ENCODE results near the gene CTSC. TPM values are rescaled to one million over a fixed set of nuclear protein-coding genes. Genes with fewer than 3 reads are reported as not detected.
A peak's percentile ranks its signal among the peaks of the same experiment; 100 is the strongest.

The CTSC gene
- polyA plus RNA-seq, 3 donors: 150 to 415 (median 284) TPM

DNA sequence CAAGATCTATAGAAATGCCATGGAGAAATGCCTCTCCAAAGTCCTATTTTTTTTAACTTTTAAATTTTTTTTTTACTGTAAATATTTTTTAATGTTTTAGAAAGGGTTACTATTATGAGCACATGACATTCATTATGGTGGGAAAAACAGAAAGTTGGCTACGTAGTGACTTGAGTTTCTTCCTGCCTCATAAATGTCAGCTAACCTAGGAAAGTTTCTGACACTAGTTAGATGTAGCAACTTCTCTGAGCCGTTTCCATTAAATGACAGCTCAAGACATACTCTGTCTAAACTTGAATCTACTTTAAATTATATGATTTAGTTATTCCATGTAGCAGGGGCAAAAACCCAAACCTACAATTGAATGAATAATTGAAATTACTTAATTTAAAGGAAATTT is 18.4 kb upstream of the CTSC start:
- Mint-ChIP-seq H3K4me1 (peaks cover 42% of the 10 kb centered on the region), H3K36me3 (no peaks in the 10 kb centered on the region), H3K4me3 (no peak overlapping the region), H3K27me3 (ENCODE audit: low read depth in 3 of 3) (no peaks in the 10 kb centered on the region), H3K9me3 (no peaks in the 10 kb centered on the region), H3K27ac (peak overlapping the region in 4 of 7 donors; percentile 59 to 85 (median 77))
- no peaks in the 10 kb centered on the region for H3K27me3 ChIP-seq (ENCODE audit: control insufficient read depth in 2 of 2, insufficient read depth in 2 of 2, low read length in 2 of 2)
- H3K4me1 ChIP-seq (ENCODE audit: control insufficient read depth in 1 of 2, insufficient read depth in 2 of 2, low read length in 2 of 2): peaks cover 34 to 41% of the 10 kb centered on the region in 2 donors
- no peak overlapping the region for H3K9ac ChIP-seq (ENCODE audit: insufficient read depth, low read length, poor library complexity, severe bottlenecking)
- no peaks in the 10 kb centered on the region for H3K36me3 ChIP-seq (replicated peaks in 1 of 2; ENCODE audit: control insufficient read depth in 1 of 2, insufficient read depth in 2 of 2, low read length in 2 of 2)
- intact Hi-C loops (cut with micrococcal nuclease): no loop called here
- no peaks in the 10 kb centered on the region for H3K9me3 ChIP-seq (replicated peaks in 1 of 2; ENCODE audit: control insufficient read depth in 1 of 2, insufficient read depth in 1 of 2, low read length in 2 of 2)
- TF ChIP-seq, protein P1, sequence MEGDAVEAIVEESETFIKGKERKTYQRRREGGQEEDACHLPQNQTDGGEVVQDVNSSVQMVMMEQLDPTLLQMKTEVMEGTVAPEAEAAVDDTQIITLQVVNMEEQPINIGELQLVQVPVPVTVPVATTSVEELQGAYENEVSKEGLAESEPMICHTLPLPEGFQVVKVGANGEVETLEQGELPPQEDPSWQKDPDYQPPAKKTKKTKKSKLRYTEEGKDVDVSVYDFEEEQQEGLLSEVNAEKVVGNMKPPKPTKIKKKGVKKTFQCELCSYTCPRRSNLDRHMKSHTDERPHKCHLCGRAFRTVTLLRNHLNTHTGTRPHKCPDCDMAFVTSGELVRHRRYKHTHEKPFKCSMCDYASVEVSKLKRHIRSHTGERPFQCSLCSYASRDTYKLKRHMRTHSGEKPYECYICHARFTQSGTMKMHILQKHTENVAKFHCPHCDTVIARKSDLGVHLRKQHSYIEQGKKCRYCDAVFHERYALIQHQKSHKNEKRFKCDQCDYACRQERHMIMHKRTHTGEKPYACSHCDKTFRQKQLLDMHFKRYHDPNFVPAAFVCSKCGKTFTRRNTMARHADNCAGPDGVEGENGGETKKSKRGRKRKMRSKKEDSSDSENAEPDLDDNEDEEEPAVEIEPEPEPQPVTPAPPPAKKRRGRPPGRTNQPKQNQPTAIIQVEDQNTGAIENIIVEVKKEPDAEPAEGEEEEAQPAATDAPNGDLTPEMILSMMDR (IDR thresholded peaks at IDR 0.05): no peak
- DNase-seq: peak in 2 of 3 donors; percentile 85 to 87
- 0% methylated on average over 1 of the region's 2 CpGs for WGBS (ENCODE audit: insufficient coverage)
- H3K79me2 ChIP-seq (ENCODE audit: insufficient read depth, low read length): no peaks in the 10 kb centered on the region
- H3K4me2 ChIP-seq (replicated peaks; ENCODE audit: extremely low read depth, low read length, poor library complexity, severe bottlenecking): no peak overlapping the region
- no peak overlapping the region for H3K4me3 ChIP-seq (replicated peaks in 1 of 3; ENCODE audit: low read depth in 2 of 3, low read length in 3 of 3)
- no peak overlapping the region for H3K27ac ChIP-seq (ENCODE audit: low read depth in 1 of 2, low read length in 2 of 2)
- H4K20me1 ChIP-seq (ENCODE audit: insufficient read depth, low read length): no peaks in the 10 kb centered on the region
- no peak overlapping the region for H2AFZ ChIP-seq (ENCODE audit: insufficient read depth, low read depth, low read length, poor library complexity, severe bottlenecking)

DNA sequence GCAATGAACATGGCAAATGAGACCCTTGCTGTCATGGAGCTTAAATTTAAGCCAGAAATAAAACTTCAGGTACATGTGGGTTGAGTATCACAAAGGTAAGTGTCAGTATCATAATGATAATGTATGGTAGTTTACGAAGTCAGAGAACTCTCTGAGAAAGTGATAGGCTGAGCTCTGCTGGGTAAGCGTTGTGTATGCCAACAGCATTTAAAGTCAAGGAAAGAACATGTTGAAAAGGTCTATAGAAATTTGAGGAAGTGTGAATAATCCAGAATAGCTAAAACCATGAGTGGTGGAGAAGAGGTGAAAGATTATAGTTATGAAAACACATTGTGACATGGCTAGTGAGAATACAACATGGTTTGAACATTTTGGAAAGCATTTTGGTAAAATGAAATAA is 17.4 kb upstream of the CTSC start:
- intact Hi-C loops (cut with micrococcal nuclease): no loop called here
- TF ChIP-seq, protein P1 (IDR thresholded peaks at IDR 0.05): no peak
- no peaks in the 10 kb centered on the region for H3K79me2 ChIP-seq (ENCODE audit: insufficient read depth, low read length)
- peak overlapping the region in 1 of 2 donors; percentile 71 for H3K27ac ChIP-seq (ENCODE audit: low read depth in 1 of 2, low read length in 2 of 2)
- Mint-ChIP-seq H3K27me3 (ENCODE audit: low read depth in 3 of 3) (no peaks in the 10 kb centered on the region), H3K4me1 (peaks cover 37% of the 10 kb centered on the region), H3K4me3 (peak overlapping the region in 1 of 2 donors; percentile 52), H3K36me3 (no peaks in the 10 kb centered on the region), H3K9me3 (no peaks in the 10 kb centered on the region), H3K27ac (peak overlapping the region in 6 of 7 donors; percentile 57 to 87 (median 82))
- no peaks in the 10 kb centered on the region for H4K20me1 ChIP-seq (ENCODE audit: insufficient read depth, low read length)
- 38% methylated on average over 2 of the region's 2 CpGs for WGBS (ENCODE audit: insufficient coverage)
- H3K4me3 ChIP-seq (replicated peaks in 1 of 3; ENCODE audit: low read depth in 2 of 3, low read length in 3 of 3): peak overlapping the region in 1 of 3 experiments; percentile 6
- H3K4me1 ChIP-seq (ENCODE audit: control insufficient read depth in 1 of 2, insufficient read depth in 2 of 2, low read length in 2 of 2): peaks cover 30 to 36% of the 10 kb centered on the region in 2 donors
- H2AFZ ChIP-seq (ENCODE audit: insufficient read depth, low read depth, low read length, poor library complexity, severe bottlenecking): no peak overlapping the region
- no peaks in the 10 kb centered on the region for H3K27me3 ChIP-seq (ENCODE audit: control insufficient read depth in 2 of 2, insufficient read depth in 2 of 2, low read length in 2 of 2)
- DNase-seq: peak in 2 of 3 donors; percentile 57 to 69
- H3K36me3 ChIP-seq (replicated peaks in 1 of 2; ENCODE audit: control insufficient read depth in 1 of 2, insufficient read depth in 2 of 2, low read length in 2 of 2): no peaks in the 10 kb centered on the region
- H3K9me3 ChIP-seq (replicated peaks in 1 of 2; ENCODE audit: control insufficient read depth in 1 of 2, insufficient read depth in 1 of 2, low read length in 2 of 2): no peaks in the 10 kb centered on the region
- H3K4me2 ChIP-seq (replicated peaks; ENCODE audit: extremely low read depth, low read length, poor library complexity, severe bottlenecking): peak overlapping the region; percentile 38
- H3K9ac ChIP-seq (ENCODE audit: insufficient read depth, low read length, poor library complexity, severe bottlenecking): no peak overlapping the region

Data from CD14-positive monocyte (primary cell).